MM.1S (cell line): Measurements from ENCODE around the gene ERGIC3.
"Not testable (repeated sequence)": the region's sequence is repeated elsewhere in the genome, so short reads cannot be mapped to it uniquely, and the experiment has no call there.

Experiments
- CTCF ChIP-seq: fragments of 300-600 bp; sonication (generic); IDR thresholded peaks from 2 replicates; pipeline ENCODE4 v1.5.1; 2016; ENCODE audit warnings: antibody characterized with exemption, low read length, mixed read lengths
- EZH2phosphoT487 ChIP-seq: fragments of 300-600 bp; sonication (generic); IDR thresholded peaks from 2 replicates; pipeline ENCODE4 v1.6.1; 2018; ENCODE audit warnings: antibody characterized with exemption, low read length

GRCh38 chr20:35517767-35518166 is 24.1 kb upstream of the ERGIC3 start:
- TF ChIP-seq CTCF, EZH2phosphoT487: not testable (repeated sequence)
